Activated T-helper 17 cell treated with anti-CD3 and anti-CD28 coated beads, Interleukin-2, amount 50 U/mL, for 72 hours (primary cell): ENCODE measurements around the gene FAM72D. TPM values are rescaled to one million over a fixed set of nuclear protein-coding genes. Genes with fewer than 3 reads are reported as not detected.
A peak's percentile ranks its signal among the peaks of the same experiment; 100 is the strongest.
"Not testable (repeated sequence)": the region's sequence is repeated elsewhere in the genome, so short reads cannot be mapped to it uniquely, and the experiment has no call there.

Experiments
- ATAC-seq: fragments of 150-1000 bp; cut with Tn5 transposase; replicated peaks from 2 replicates; pipeline ENCODE4 v1.10.0; 2021; ENCODE audit warnings: mild to moderate bottlenecking, moderate library complexity
- H3K27ac Mint-ChIP-seq: one replicate; pipeline ENCODE4 v1.8.0; 2022; ENCODE audit warnings: mixed read lengths
- H3K27me3 Mint-ChIP-seq: one replicate; pipeline ENCODE4 v1.8.0; 2022; ENCODE audit warnings: mixed read lengths
- H3K36me3 Mint-ChIP-seq: one replicate; pipeline ENCODE4 v1.8.0; 2022; ENCODE audit warnings: low read depth, mild to moderate bottlenecking, mixed read lengths
- H3K4me1 Mint-ChIP-seq: one replicate; pipeline ENCODE4 v1.8.0; 2022; ENCODE audit warnings: mixed read lengths
- H3K4me3 Mint-ChIP-seq: one replicate; pipeline ENCODE4 v1.8.0; 2022; ENCODE audit warnings: mild to moderate bottlenecking, mixed read lengths
- H3K9me3 Mint-ChIP-seq: one replicate; pipeline ENCODE4 v1.8.0; 2022; ENCODE audit warnings: mixed read lengths
- total RNA-seq, 2 donors: library from RNA; stranded (reverse); gene quantifications; one replicate each; pipeline ENCODE4 v1.2.3, GENCODE V29; 2022

Gene FAM72D
- total RNA-seq, 2 donors from 2014 or later = 11.0 to 14.7 TPM

DNA sequence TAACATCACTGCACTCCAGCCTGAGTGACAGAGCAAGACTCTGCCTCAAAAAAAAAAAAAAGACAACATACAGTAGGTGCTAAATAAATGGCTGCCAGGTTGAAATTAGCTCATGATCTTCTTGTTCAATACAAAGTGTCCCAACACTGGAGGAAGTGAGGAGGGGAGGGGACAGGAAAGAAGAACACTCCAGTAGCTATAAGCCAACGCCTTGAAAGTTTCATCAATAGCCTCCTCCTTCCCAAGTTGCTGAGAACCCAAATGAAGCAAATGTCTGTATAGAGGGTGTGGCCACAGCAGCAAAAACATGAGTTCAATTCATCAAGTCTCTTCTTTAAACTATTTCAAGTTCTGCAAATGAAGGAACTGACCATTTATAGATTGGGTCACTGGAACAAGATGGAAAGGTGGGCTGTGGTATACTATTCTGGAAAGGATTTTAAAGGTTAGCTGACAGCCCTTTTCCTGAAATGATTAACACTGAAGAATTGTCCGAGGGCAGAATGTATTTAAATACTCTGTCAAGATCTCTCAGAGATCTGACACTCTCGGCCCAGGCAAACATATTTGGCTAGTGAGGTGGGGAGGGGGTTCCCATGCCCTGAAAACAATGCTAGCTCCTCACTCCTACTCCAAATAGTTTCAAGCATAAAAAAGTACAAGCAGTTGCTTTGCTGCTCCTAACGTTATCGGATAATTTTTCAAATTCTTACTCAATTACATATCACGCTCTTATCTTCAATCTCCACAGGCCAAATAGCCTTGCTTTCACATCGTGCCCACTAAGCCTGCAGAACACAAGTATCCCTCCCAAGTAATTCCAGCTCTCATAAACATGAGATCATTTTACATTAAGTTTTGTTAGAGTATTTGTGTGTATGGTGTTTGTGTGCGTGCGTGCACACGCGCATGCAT lies 17.6 kb upstream of the FAM72D start:
- ATAC-seq, H3K9me3 Mint-ChIP-seq, H3K4me3 Mint-ChIP-seq, H3K27me3 Mint-ChIP-seq, H3K27ac Mint-ChIP-seq, H3K4me1 Mint-ChIP-seq, H3K36me3 Mint-ChIP-seq: not testable (repeated sequence)

GRCh38 chr1:145078787-145079370 lies 16.9 kb upstream of the FAM72D start:
- H3K27ac Mint-ChIP-seq, H3K4me1 Mint-ChIP-seq, ATAC-seq, H3K36me3 Mint-ChIP-seq, H3K9me3 Mint-ChIP-seq, H3K27me3 Mint-ChIP-seq, H3K4me3 Mint-ChIP-seq: not testable (repeated sequence)

DNA sequence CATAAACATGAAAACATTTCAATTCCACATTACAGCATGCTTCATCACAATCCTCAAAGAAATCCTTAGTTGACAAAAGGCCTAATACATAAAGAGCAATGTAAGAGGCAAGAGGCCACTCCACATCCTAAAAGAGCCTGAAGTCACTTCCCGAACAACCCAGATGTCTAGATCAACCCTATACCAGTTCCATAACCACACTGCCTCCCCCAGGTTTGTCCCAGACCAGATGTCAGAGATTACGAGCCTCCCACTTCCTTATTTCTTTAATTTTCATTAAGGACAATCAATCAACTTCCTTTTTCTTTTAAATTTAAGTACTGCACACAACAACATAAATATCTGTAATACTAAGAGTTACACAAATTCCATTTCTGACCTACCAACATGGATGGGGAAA lies 16.0 kb upstream of the FAM72D start:
- not testable (repeated sequence) for H3K4me3 Mint-ChIP-seq, ATAC-seq, H3K4me1 Mint-ChIP-seq

GRCh38 chr1:145080193-145080592 lies 15.6 kb upstream of the FAM72D start:
- H3K27ac Mint-ChIP-seq, H3K4me3 Mint-ChIP-seq, H3K36me3 Mint-ChIP-seq, ATAC-seq, H3K27me3 Mint-ChIP-seq, H3K9me3 Mint-ChIP-seq, H3K4me1 Mint-ChIP-seq: not testable (repeated sequence)

More for the DNA sequence above, 16.0 kb upstream of the FAM72D start:
- H3K27ac Mint-ChIP-seq, H3K27me3 Mint-ChIP-seq, H3K36me3 Mint-ChIP-seq, H3K9me3 Mint-ChIP-seq: not testable (repeated sequence)

DNA sequence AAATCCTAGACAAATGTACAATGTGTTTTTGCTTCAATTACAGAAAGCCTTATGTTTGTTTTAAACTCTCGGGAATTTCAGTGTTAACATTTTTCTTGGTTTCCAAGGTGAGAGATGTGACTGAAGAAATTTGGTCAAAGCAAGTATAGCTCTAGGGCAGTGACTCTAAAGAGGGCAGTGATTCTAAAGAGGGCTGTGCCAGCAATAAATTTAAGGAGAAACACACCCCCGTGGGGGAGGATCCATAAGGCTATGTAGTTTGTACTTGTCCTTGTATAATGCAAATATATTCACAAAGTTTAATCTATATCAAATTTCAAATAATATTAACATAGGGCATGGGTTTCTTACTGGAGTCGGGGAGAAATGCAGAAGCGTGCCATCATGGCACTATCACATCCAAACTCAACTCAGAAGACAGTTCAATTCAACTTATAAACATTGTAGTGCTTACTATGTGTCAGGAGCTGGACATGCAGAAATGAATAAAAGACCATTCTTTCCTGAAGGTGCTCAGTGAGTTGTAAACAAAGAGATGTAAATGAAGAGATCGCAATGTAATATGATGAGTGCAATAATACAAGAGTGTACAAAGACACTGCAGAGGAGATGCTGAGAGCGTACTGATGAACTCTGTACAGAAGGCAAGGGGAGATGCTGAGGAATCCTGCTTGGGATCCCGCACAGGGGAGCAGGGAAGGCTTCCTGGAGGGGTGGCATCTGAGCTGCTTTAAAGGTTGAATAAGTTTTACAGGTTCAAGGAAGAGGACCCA lies 13.1 kb upstream of the FAM72D start:
- not testable (repeated sequence) for H3K4me1 Mint-ChIP-seq, ATAC-seq, H3K9me3 Mint-ChIP-seq, H3K27me3 Mint-ChIP-seq, H3K4me3 Mint-ChIP-seq, H3K27ac Mint-ChIP-seq, H3K36me3 Mint-ChIP-seq

- Mint-ChIP-seq H3K27ac (peak overlapping the region; percentile 74), H3K4me3 (peak overlapping the region; percentile 80)
- ATAC-seq, H3K36me3 Mint-ChIP-seq, H3K9me3 Mint-ChIP-seq, H3K27me3 Mint-ChIP-seq, H3K4me1 Mint-ChIP-seq: not testable (repeated sequence)
Measured at GRCh38 chr1:145093517-145094149, 2.1 kb upstream of the FAM72D start.

DNA sequence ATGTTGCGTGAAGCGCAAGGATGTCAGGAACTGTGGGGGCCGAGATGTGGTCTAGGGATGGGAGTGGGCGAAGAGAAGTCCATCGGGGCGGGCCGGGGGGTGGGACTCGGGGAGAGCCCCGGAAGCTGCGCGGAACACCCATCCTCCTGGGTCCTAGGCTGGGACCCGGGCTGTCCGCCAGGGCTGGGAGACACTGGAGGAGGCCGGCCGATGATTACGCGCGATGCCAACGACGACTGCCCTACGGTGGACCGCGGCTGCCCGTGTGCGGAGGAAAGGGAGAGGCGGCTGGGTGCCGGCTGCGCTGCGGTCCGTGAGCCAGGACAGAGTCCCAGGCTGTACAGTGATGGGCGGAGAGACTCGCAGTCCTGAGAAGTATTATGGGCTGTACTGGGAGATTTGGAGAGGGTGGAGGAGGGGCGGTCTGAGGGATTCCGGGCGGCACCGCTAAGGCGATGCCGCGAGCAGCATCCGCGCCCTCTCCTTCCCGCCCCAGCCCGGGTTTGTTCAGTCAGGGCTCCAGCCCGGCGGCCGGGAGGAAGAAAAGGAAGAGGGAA lies 1.0 kb upstream of the FAM72D start:
- peak; percentile 8 for ATAC-seq
- not testable (repeated sequence) for H3K36me3 Mint-ChIP-seq, H3K27ac Mint-ChIP-seq, H3K4me3 Mint-ChIP-seq, H3K4me1 Mint-ChIP-seq, H3K9me3 Mint-ChIP-seq, H3K27me3 Mint-ChIP-seq

- not testable (repeated sequence) for H3K4me1 Mint-ChIP-seq, H3K27ac Mint-ChIP-seq, H3K36me3 Mint-ChIP-seq, ATAC-seq, H3K9me3 Mint-ChIP-seq, H3K4me3 Mint-ChIP-seq, H3K27me3 Mint-ChIP-seq
Measured at GRCh38 chr1:145101725-145102124, 6.0 kb downstream of the FAM72D start.

GRCh38 chr1:145103294-145103693 lies 7.5 kb downstream of the FAM72D start:
- not testable (repeated sequence) for H3K9me3 Mint-ChIP-seq, H3K27ac Mint-ChIP-seq, H3K4me3 Mint-ChIP-seq, H3K36me3 Mint-ChIP-seq, ATAC-seq, H3K27me3 Mint-ChIP-seq, H3K4me1 Mint-ChIP-seq

DNA sequence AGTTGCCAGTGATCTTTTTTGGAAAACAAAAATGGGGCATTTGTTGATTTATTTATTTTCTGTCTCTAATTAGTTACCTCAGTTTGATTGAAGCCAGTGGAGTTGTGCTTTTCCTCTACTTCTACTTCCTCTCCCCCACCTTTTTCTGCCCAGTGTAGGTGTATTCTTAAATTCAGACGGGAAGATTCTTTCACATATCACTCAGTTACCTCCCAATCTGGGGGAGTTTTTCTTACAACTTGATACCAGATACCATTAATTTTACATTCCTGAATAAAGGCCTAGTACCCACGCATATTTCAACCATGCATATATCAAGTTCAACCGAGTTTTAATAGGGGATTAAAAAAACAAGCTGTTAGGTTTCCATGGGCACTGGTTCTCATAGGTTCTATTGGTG lies 15.9 kb downstream of the FAM72D start:
- not testable (repeated sequence) for H3K27ac Mint-ChIP-seq, H3K27me3 Mint-ChIP-seq, H3K4me1 Mint-ChIP-seq, H3K4me3 Mint-ChIP-seq, ATAC-seq, H3K9me3 Mint-ChIP-seq, H3K36me3 Mint-ChIP-seq

DNA sequence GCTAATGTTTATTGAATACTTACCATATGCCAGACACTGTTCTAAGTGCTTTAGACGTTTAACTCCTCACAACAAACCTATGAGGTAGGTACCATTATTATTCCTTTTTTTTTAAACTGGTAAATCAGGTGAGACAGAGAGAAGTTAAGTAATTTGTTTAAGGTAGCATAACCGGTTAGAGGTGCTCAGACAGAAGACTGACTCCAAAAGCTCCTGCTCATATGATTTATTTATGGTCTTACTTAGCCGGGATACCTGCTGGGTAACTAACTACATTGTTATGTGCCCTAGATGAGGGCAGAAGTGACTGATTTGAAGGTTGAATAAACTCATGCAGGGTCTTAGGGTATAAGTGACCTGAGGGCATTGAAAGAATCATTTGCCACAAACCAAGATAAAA lies 16.9 kb downstream of the FAM72D start:
- H3K9me3 Mint-ChIP-seq, ATAC-seq, H3K27me3 Mint-ChIP-seq, H3K36me3 Mint-ChIP-seq, H3K4me3 Mint-ChIP-seq, H3K4me1 Mint-ChIP-seq, H3K27ac Mint-ChIP-seq: not testable (repeated sequence)

DNA sequence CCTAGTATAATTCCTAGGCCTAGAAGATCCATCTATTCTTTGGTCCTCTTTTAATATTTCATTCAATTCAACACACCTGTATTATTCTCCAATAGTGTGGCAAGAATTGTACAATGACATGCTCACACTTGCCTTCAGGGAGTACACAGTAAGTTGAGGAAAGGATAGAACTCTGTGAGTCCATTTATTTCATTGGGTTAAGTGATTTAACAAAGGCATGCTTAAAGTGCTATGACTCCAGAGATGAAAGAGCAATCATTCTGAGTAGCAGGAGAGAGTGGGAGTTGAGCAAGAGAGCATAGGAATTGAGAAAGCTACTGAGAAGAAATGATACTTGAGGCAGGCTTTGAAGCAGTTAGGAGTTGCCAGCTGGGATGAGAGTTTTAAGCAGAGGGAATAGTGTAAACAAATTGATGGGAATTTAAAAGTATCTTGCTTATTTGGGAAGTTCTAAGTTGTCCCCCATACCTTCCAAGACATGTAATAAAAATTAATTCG lies 18.8 kb downstream of the FAM72D start:
- not testable (repeated sequence) for H3K9me3 Mint-ChIP-seq, H3K27me3 Mint-ChIP-seq, H3K4me3 Mint-ChIP-seq, ATAC-seq, H3K4me1 Mint-ChIP-seq, H3K36me3 Mint-ChIP-seq, H3K27ac Mint-ChIP-seq

GRCh38 chr1:145115587-145116493 lies 20.1 kb downstream of the FAM72D start:
- H3K27me3 Mint-ChIP-seq, H3K9me3 Mint-ChIP-seq, H3K36me3 Mint-ChIP-seq, H3K4me1 Mint-ChIP-seq, H3K27ac Mint-ChIP-seq, H3K4me3 Mint-ChIP-seq: not testable (repeated sequence)
- peak; percentile 65 for ATAC-seq
